ENCODE data around the gene FCHSD2. TPM values are rescaled to one million over a fixed set of nuclear protein-coding genes. Genes with fewer than 3 reads are reported as not detected.
"Not testable (repeated sequence)": the region's sequence is repeated elsewhere in the genome, so short reads cannot be mapped to it uniquely, and the experiment has no call there.

The FCHSD2 gene
- total RNA-seq, 4 donors from 2014 or later, result 5.7 to 16.8 (median 7.9) TPM

DNA sequence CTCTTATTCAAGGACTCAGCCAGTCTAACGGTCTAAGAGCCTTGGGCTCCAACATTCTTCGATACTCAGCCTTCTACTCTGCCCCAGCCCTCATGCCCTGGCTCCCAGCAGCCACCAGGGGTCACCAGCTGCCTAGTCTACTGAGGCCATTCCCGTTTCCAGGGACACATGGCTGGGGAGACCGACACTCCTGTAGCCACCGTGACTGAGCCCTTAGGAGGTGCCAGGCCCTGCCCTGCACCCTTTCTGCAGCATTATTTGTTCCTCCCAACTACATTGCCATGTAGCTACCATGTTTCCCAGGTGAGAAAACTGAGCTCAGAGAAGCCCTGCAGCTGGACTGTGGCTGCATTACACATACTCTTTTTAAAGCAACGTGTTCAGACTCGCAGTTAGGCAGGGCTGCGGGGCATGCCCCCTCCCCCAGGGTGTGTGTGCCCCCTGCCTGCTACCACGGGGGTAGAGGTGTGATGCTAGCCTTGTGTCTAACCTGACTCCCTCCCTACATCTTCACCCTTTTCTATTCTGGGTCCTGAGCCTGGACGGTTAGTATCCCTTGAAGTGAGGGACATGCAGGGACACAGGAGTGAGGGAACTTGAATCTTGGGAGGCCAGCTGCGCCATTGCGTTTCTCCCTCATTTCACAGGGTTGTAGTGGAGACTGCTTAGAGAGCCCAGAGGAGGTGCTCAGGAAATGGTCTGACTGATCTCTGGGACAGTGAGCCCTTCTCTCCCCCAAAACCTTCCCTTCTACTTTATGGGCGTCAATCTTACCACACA, 310.4 kb downstream of the FCHSD2 start:
- no peak for TF ChIP-seq POLR2A (IDR thresholded peaks at IDR 0.05)
- TF ChIP-seq, protein P1, sequence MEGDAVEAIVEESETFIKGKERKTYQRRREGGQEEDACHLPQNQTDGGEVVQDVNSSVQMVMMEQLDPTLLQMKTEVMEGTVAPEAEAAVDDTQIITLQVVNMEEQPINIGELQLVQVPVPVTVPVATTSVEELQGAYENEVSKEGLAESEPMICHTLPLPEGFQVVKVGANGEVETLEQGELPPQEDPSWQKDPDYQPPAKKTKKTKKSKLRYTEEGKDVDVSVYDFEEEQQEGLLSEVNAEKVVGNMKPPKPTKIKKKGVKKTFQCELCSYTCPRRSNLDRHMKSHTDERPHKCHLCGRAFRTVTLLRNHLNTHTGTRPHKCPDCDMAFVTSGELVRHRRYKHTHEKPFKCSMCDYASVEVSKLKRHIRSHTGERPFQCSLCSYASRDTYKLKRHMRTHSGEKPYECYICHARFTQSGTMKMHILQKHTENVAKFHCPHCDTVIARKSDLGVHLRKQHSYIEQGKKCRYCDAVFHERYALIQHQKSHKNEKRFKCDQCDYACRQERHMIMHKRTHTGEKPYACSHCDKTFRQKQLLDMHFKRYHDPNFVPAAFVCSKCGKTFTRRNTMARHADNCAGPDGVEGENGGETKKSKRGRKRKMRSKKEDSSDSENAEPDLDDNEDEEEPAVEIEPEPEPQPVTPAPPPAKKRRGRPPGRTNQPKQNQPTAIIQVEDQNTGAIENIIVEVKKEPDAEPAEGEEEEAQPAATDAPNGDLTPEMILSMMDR (IDR thresholded peaks at IDR 0.05), result peak; percentile 89 to 91
- TF ChIP-seq EP300 (IDR thresholded peaks at IDR 0.05), result no peak
- H3K4me1 ChIP-seq, result peaks cover 31% of the 10 kb centered on the region
- WGBS, result 44% methylated on average over 8 of the region's 13 CpGs
- DNase-seq (ENCODE audit: low spot score in 2 of 2), result peak in 1 of 2 donors; percentile 86
- no peaks in the 10 kb centered on the region for H3K27me3 ChIP-seq
- H3K36me3 ChIP-seq, result peaks cover 19% of the 10 kb centered on the region
- no peaks in the 10 kb centered on the region for H3K9me3 ChIP-seq
- H3K4me3 ChIP-seq, result no peak overlapping the region
- no peak overlapping the region for H3K27ac ChIP-seq

DNA sequence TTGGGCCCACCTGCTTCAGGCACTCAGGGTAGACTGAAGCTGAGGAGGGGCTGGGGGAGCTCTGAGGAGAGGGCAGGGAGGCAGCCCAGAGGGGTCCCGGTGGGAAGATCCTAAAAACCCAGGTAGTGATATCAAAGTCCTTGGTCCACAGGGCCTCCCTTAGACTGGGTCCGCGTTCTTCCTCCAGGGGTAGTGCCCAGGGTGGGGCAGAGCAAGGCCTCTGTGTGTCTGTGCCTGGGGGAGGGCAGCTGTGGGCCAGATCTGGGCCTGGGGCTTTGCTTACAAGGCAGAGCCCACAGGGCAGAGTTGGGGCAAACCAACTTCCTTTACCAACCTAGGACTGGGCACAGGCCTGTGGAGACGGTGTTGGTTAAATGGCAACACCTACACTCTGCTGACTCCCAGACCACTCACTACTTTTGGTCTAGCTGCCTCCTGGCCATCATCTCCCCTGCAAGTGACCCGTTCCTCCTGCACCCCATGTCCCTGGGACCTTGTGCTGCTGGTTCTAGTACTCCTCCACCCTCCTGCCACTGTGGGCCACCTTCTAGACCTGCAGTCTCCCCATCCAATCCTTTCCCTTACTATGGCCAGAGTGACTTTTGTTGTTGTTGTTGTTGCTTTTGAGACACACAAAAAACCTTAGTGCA, 312.1 kb downstream of the FCHSD2 start:
- H3K9me3 ChIP-seq, result no peaks in the 10 kb centered on the region
- H3K4me1 ChIP-seq, result peaks cover 23% of the 10 kb centered on the region
- TF ChIP-seq EP300 (IDR thresholded peaks at IDR 0.05) (no peak), POLR2AphosphoS5 (IDR thresholded peaks at IDR 0.05) (no peak), POLR2A (IDR thresholded peaks at IDR 0.05) (no peak)
- TF ChIP-seq, protein P1 (IDR thresholded peaks at IDR 0.05), result no peak
- peaks cover 30% of the 10 kb centered on the region for H3K36me3 ChIP-seq
- H3K27me3 ChIP-seq, result no peaks in the 10 kb centered on the region
- H3K4me3 ChIP-seq, result no peak overlapping the region
- H3K27ac ChIP-seq, result no peak overlapping the region
- no peak for DNase-seq (ENCODE audit: low spot score in 2 of 2)
- WGBS, result 98% methylated on average over 5 of the region's 5 CpGs

DNA sequence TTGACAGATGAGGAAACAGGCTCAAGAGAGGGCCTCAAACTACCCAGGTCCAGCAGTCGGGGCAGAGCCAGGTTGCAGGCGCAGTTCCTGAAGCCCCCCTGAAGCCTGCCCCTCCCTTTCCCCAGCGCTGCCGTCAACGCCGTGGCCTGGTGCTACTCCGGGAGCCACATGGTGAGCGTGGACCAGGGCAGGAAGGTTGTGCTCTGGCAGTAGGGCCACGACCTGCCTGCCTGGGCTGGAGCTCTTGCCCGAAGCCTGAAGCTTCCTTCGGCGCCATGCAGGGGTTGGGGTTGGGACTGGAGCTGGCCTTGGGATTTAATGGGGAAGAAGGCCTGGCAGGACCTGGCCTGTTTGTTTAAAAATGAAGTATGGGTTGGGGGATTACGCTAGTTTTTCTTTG, 312.9 kb downstream of the FCHSD2 start:
- Histone ChIP-seq H3K9me3 (no peaks in the 10 kb centered on the region), H3K4me1 (peaks cover 23% of the 10 kb centered on the region), H3K27me3 (no peaks in the 10 kb centered on the region), H3K4me3 (no peak overlapping the region), H3K36me3 (peaks cover 38% of the 10 kb centered on the region), H3K27ac (no peak overlapping the region)
- 90% methylated on average over 13 of the region's 13 CpGs for WGBS
- TF ChIP-seq EP300 (IDR thresholded peaks at IDR 0.05) (no peak), POLR2A (IDR thresholded peaks at IDR 0.05) (no peak), POLR2AphosphoS5 (IDR thresholded peaks at IDR 0.05) (no peak)
- TF ChIP-seq, protein P1 (IDR thresholded peaks at IDR 0.05), result no peak
- DNase-seq (ENCODE audit: low spot score in 2 of 2), result peak in 1 of 2 donors; percentile 71

DNA sequence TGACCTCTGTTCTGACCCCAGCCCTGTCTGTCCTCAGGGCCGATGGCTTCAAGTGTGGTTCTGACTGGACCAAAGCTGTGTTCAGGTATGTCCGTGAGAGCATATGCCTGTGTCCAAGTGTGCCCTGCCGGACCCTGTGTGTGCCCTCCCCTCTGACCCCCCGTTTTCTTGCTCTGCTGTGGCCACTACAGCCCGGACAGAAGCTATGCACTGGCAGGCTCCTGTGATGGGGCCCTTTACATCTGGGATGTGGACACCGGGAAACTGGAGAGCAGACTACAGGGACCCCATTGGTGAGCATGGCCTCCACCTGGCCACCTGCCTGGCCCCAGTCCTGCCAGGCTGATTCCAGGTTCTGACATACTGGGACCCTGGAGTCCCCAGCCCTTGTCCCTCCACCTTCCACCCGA, 313.4 kb downstream of the FCHSD2 start:
- TF ChIP-seq POLR2AphosphoS5 (IDR thresholded peaks at IDR 0.05) (no peak), POLR2A (IDR thresholded peaks at IDR 0.05) (no peak), EP300 (IDR thresholded peaks at IDR 0.05) (no peak)
- TF ChIP-seq, protein P1 (IDR thresholded peaks at IDR 0.05), result no peak
- H3K9me3 ChIP-seq, result no peaks in the 10 kb centered on the region
- 78% methylated on average over 1 of the region's 7 CpGs for WGBS
- H3K27me3 ChIP-seq, result no peaks in the 10 kb centered on the region
- H3K27ac ChIP-seq, result no peak overlapping the region
- no peak for DNase-seq (ENCODE audit: low spot score in 2 of 2)
- peaks cover 38% of the 10 kb centered on the region for H3K36me3 ChIP-seq
- no peak overlapping the region for H3K4me3 ChIP-seq
- peaks cover 23% of the 10 kb centered on the region for H3K4me1 ChIP-seq

DNA sequence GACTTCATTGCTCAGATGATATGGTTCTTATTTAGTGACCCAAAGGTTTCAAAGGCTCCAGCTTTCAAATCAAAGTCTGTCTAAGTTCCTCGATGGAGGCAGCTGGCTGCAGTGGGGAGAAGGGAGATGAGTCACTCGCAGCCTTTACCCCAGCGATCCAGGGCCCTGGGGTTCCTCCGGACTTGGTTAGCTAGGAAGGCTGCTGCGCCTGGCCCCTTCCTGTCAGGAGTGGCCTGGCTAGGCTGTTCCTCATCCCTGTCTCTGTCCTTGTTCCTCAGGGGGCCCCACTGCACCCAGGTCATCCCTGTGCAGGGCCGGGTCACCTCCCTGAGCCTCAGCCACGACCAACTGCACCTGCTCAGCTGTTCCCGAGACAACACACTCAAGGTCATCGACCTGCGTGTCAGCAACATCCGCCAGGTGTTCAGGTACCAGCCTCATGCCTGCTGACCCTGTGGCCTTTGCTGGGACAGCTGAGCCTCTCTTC, 314.0 kb downstream of the FCHSD2 start:
- 41% methylated on average over 6 of the region's 11 CpGs for WGBS
- peak in 1 of 2 donors; percentile 78 for DNase-seq (ENCODE audit: low spot score in 2 of 2)
- Histone ChIP-seq H3K27me3 (no peaks in the 10 kb centered on the region), H3K27ac (no peak overlapping the region), H3K36me3 (peaks cover 42% of the 10 kb centered on the region), H3K4me3 (no peak overlapping the region), H3K4me1 (peaks cover 20% of the 10 kb centered on the region), H3K9me3 (no peaks in the 10 kb centered on the region)
- TF ChIP-seq EP300 (IDR thresholded peaks at IDR 0.05) (no peak), POLR2AphosphoS5 (IDR thresholded peaks at IDR 0.05) (no peak), POLR2A (IDR thresholded peaks at IDR 0.05) (no peak)
- TF ChIP-seq, protein P1 (IDR thresholded peaks at IDR 0.05), result no peak

DNA sequence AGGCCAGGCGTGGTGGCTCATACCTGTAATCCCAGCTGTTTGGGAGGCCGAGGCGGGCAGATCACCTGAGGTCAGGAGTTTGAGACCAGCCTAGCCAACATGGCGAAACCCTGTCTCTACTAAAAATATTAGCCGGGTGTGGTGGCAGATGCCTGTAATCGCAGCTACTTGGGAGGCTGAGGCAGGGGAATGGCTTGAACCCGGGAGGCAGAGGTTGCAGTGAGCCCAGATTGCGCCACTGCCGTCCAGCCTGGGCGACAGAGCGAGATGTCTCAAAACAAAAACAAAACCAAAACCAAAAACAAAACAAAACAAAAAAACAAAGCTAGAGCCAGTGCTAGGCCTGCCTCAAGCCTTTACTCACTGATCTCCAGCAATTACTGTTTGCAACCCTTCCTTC, 314.5 kb downstream of the FCHSD2 start:
- DNase-seq (ENCODE audit: low spot score in 2 of 2); H3K4me3 ChIP-seq; H3K27me3 ChIP-seq; H3K9me3 ChIP-seq; H3K27ac ChIP-seq: not testable (repeated sequence)
- Histone ChIP-seq H3K36me3 (peaks cover 47% of the 10 kb centered on the region), H3K4me1 (peaks cover 17% of the 10 kb centered on the region)
- WGBS, result 68% methylated on average over 11 of the region's 11 CpGs

All from suprapubic skin (tissue), 4 donors.